Uterus (tissue), 2 donors: ENCODE measurements around the gene RBP5.

Experiments
- POLR2A ChIP-seq, 2 donors: fragments of 450-650 bp; IDR thresholded peaks; one replicate each; pipeline ENCODE4 v1.6.1; 2016; ENCODE audit warnings: antibody characterized with exemption in 2 of 2, mild to moderate bottlenecking in 1 of 2, moderate library complexity in 1 of 2
- TF ChIP-seq, protein P1 (sequence below), 4 experiments: fragments of 200-600 bp in 2 of 4; fragments of 450-650 bp in 2 of 4; sonication (generic) in 2 of 4; IDR thresholded peaks; one replicate each; pipeline ENCODE4 v1.5.1; 2016 to 2019; ENCODE audit warnings: antibody characterized with exemption in 4 of 4, mild to moderate bottlenecking in 2 of 4, moderate library complexity in 1 of 4

DNA sequence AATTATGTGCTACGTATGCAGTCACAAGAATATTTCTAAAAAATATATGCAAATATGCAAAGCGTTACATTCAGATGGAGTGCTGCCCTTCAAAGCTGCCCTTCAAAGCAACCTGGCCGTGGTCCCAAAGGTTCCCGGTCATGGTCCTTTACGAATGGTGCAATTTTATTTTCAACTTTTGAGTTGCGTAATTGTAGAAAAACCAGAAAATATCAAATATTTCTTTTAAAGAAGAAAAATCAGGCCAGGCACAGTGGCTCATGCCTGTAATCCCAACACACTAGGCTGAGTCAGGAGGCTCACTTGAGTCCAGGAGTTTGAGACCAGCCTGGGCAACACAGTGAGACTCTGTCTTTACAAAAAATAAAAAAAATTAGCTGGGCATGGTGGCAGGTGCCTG, 22.8 kb upstream of the RBP5 start:
- TF ChIP-seq POLR2A (IDR thresholded peaks at IDR 0.05) = no peak
- TF ChIP-seq, protein P1, sequence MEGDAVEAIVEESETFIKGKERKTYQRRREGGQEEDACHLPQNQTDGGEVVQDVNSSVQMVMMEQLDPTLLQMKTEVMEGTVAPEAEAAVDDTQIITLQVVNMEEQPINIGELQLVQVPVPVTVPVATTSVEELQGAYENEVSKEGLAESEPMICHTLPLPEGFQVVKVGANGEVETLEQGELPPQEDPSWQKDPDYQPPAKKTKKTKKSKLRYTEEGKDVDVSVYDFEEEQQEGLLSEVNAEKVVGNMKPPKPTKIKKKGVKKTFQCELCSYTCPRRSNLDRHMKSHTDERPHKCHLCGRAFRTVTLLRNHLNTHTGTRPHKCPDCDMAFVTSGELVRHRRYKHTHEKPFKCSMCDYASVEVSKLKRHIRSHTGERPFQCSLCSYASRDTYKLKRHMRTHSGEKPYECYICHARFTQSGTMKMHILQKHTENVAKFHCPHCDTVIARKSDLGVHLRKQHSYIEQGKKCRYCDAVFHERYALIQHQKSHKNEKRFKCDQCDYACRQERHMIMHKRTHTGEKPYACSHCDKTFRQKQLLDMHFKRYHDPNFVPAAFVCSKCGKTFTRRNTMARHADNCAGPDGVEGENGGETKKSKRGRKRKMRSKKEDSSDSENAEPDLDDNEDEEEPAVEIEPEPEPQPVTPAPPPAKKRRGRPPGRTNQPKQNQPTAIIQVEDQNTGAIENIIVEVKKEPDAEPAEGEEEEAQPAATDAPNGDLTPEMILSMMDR (IDR thresholded peaks at IDR 0.05) = no peak
